ENCODE data around the gene CDADC1.
"Not testable (repeated sequence)": the region's sequence is repeated elsewhere in the genome, so short reads cannot be mapped to it uniquely, and the experiment has no call there.

The CDADC1 gene

GRCh38 chr13:49238621-49239020, 9.1 kb upstream of the CDADC1 start:
- DNase-seq (ENCODE audit: low read depth in 2 of 2): no peak

- DNase-seq (ENCODE audit: low read depth in 2 of 2): peak in 1 of 2 donors; percentile 15
Measured at GRCh38 chr13:49240017-49240416, 7.7 kb upstream of the CDADC1 start.

DNA sequence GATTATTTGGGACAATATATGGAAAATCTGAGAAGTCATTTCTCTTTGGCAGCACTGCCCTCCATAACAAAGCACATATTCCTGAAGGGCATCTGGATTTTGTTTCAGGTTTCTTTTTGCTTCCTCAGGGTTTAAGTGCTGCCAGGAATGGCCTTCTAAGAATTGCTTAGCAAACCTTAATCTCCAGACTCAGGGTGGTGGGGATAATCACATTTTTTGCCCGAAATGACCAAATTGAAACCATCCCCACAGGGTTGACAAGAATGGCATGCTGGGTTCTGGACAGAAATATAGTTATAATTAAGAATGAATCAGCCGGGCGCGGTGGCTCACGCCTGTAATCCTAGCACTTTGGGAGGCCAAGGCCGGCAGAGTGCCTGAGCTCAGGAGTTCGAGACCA, 6.4 kb upstream of the CDADC1 start:
- no peak for DNase-seq (ENCODE audit: low read depth in 2 of 2)

DNA sequence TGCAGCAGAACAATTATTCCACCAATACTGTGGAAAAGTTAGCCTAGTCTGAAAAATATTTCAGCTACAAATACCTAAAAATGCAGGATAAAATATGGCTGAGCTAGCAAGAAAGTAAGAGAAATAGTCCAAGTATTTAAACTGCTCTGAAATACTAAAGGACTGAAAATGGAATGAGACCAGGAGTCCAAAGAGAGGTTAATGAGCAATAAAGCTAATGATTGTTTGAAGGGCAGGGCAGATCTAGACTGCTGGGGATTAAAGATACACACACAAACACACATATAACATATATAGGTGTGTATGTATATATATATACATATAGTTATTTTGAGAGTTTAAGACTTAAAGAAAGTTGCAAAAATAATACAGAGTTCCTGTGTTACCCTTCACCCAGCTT, 2.6 kb upstream of the CDADC1 start:
- DNase-seq (ENCODE audit: low read depth in 2 of 2): no peak

DNA sequence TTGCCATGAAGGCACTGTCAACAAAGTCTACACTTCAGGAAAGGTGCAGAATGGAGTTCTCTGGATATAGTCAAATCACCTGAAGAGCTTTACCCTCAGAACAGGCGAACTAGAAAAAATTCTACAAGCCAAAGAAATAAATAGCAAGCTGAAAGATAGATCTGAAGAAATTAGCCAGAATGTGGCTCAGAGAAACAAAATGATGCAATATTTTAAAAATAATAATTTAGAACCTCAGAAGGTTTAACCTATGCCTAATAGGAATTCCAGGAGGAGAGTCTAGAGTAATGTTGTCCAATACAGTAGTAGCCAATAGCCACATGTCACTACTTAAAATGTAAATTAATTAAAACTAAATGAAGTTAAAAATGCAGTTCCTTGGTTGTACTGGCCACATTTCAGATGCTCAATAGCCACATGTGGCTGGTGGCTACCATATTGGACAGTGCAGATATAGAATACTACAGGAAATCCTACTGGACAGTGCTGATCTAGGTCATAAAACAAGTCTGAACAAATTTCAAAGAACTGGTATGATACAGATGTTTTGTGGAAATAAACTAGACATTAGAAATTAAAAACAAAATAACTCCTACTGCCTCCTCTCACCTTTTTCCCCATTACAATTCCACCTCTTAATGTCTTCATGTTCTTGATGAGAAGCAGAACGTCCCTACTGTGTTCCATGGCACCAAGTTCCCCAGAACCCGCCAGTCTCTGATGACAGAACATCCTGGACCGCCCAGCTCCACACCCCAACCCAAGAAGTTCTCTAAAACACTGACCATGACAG, 679 bp upstream of the CDADC1 start:
- no peak for DNase-seq (ENCODE audit: low read depth in 2 of 2)

- no peak for DNase-seq (ENCODE audit: low read depth in 2 of 2)
Measured at GRCh38 chr13:49248622-49249002, 887 bp downstream of the CDADC1 start.

GRCh38 chr13:49251326-49251725, 3.6 kb downstream of the CDADC1 start:
- DNase-seq (ENCODE audit: low read depth in 2 of 2): no peak

DNA sequence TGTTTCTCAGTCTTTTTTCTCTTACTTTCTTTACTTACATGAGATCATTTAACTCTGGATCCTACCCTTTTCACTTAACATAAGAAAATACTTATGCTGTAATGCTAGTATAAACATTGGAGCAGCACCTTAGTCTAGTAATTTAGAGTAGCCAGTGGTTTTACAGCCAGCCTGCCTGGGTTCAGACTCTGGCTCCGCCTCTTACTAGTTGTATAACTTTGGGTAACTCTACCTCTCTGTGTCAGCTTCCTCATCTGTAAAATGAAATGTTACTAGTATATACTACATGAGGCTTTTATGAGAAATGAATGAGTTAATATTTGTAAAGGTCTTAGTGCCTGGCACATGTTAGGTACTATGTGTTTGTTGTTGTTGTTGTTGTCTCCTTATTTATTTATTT, 5.6 kb downstream of the CDADC1 start:
- DNase-seq (ENCODE audit: low read depth in 2 of 2): no peak

DNA sequence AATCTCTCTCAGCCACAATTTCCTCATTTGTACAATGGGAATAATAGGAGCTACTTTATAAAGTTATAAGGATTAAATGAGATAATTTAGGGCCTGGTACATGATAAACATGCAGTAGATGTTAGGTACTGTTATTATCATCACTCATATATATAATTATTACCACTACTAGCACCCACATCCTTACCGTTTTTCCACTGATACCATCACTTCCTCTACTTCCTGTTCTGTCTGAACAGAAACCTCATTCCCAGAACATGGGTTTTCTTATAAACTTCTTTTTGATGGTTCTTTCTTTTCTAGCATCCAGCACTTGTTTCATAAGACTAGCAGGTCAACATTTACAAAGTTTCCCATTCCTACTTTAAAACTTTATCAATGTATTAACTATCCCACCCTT, 6.3 kb downstream of the CDADC1 start:
- no peak for DNase-seq (ENCODE audit: low read depth in 2 of 2)

DNA sequence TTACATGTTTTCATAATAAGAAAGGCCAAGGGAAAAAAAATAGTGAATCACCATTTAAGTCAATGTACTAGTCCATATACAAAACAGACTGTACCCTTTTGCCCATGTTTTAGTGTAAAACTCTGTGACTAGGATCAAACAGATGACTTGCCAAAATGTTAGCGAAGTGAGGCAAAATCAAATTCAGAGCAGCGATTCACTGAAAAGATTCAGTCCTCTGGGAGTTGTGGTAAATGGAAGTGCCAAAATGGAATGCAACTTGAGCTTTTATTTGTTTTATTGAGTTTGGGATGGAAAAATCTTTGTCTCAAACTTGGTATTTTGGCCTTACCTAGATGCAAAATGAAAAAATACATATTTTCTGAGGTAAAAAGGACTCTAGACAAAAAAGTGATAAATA, 9.1 kb downstream of the CDADC1 start:
- no peak for DNase-seq (ENCODE audit: low read depth in 2 of 2)

DNA sequence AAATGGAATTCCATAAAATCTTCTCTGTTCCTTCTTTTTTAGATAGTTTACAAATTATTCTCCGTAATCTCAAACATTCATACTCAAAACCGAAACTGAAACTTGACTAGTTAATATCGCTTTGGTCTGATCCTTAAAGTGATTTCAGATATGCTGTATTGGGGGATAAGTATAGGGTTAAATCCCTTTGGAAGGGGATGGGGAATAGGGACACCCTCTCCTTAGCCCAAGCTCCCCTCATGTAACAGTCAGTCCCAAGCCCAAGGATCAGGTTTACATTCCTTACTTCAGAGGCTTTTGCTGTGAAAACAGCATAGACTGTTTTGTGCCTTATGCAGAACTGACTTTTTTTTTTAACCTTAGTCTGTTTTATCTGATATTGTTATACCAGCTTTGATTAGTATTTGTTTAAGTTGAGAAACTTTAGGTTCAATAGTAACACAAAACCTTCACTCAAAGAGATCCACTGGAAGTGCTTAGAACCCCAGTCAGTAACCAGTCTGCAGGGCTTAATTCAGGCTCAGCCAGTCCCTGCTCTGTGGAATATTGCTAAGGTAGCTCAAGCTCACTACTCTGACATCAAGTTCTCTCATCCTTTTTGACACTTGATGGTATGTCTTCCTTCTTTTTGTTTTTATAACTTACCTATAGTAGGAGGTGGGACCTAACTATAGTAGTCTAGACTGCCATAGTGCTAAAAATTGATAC, 10.5 kb downstream of the CDADC1 start:
- no peak for DNase-seq (ENCODE audit: low read depth in 2 of 2)

DNA sequence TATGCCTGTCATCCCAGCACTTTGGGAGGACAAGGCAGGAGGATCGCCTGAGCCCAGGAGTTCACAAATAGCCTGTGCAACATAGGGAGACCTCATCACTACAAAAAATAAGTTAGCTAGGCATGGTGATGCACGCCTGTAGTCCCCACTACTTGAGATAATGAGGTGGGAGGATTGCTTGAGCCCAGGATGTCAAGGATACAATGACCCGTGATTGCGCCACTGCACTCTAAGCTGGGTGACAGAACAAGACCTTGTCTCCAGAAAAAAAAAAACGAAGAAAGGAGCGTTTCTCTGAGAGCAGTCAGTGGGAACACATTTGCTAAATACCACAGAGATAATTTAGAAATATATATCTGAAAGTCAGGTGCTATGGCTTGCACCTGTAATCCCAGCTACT, 11.9 kb downstream of the CDADC1 start:
- no peak for DNase-seq (ENCODE audit: low read depth in 2 of 2)

- DNase-seq (ENCODE audit: low read depth in 2 of 2): no peak
Measured at GRCh38 chr13:49262634-49263033, 14.9 kb downstream of the CDADC1 start.

GRCh38 chr13:49265822-49266221, 18.1 kb downstream of the CDADC1 start:
- no peak for DNase-seq (ENCODE audit: low read depth in 2 of 2)

DNA sequence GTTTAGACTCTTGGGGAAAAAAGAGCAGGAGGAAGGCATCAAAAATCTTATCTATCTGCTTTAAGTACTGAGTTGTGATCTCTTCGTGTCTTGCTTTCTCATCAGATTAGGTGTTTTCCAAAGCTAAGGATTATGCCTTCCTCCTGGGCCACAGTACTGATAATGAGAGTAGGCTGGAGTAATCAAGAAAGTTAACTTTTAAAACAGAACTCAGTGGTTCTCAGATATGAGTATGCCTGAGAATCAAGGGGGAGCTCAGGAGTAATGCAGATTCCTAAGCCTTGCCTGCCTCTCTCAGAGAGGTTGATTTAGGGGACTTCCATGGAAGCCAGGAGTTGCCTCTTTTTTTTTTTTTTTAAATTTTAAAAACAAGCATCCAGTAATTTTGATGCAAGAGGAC, 23.5 kb downstream of the CDADC1 start:
- DNase-seq (ENCODE audit: low read depth in 2 of 2): no peak

GRCh38 chr13:49272296-49272695, 24.6 kb downstream of the CDADC1 start:
- DNase-seq (ENCODE audit: low read depth in 2 of 2): no peak

DNA sequence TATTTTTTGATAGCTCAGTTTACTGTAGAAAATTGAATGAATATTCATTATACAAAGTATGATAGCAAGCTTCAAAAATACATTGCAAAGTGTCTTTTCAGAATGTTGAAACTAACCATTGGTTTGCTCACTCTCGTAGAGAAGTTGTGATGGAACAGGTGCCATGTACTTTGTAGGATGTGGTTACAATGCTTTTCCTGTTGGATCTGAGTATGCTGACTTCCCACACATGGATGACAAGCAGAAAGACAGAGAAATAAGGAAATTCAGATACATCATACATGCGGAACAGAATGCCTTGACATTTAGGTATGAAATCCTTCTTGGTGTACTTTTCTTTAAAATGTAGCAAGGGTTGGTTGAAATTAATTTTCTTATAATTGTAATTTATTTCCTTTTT, 30.5 kb downstream of the CDADC1 start:
- DNase-seq (ENCODE audit: low read depth in 2 of 2): no peak

GRCh38 chr13:49279112-49279511, 31.4 kb downstream of the CDADC1 start:
- DNase-seq (ENCODE audit: low read depth in 2 of 2): no peak

DNA sequence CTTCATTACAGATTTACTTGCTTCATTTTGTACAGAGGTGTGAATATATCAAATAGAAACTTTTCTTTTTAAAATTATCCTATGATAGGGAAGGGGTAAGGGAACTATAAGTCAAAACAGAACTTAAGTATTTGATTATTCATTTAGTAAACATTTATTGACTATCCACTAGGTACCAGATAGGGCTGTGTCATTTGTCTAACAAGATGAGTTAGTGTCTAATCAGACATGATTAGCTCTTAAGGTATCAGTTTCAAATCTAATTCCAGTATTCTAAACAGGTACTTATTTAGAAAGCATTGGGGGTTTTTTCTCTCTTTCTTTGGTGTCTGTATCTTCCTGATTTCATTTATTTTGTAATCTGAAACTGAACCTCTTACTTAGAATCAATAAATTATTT, 32.2 kb downstream of the CDADC1 start:
- DNase-seq (ENCODE audit: low read depth in 2 of 2): no peak

GRCh38 chr13:49287995-49288394, 40.3 kb downstream of the CDADC1 start:
- DNase-seq (ENCODE audit: low read depth in 2 of 2): no peak

DNA sequence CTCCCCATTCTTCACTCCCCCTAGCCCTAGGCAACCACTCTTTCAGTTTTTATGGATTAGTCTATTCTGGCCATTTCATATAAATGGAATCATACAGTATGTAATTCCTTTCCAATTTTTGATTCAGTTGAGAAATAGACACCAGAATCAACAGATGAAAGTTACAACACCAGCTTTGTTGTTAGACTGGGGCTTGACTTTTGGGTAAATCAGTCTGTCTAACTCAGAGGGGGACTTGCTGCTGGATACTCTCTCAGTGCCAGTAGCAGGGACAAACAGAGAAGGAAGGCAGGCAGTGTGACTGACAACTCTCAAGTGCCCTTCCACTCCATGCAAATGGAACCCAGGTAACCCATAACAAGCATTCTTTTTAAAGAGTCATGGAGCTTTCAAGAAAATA, 40.7 kb downstream of the CDADC1 start:
- no peak for DNase-seq (ENCODE audit: low read depth in 2 of 2)

DNA sequence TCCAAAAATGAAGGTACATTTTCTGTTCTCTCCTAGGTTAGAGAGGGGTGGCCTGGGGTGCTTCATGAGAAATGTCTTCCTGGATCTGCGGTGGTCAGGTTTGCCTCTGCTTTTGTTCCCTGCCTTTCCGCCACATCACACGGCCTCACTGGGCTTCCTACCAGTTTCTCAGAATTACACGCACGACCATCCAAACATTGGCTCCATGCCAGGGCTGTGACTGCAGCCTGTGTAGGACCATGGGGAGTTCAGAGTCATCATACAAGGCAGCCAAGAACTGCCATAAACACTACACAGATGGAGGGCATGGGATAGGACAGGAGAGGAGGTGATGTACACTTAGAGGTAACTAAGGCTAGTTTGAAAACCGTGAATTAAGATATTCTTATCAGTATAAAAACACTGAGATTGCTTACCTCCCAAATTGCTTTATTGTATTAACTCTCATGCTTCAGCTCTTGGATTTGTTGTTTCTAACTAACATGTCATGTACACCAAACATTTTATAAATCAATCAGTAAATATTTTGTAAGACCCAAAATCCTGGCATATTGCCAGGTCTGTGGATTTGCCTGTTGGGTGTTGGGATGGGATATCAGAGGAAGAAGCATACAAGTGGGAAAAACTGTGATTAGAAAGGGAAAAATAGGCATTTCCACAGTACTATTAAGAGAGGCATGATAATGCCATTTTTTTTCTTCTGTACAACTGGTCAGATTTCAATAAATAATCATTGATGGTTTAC, 45.2 kb downstream of the CDADC1 start:
- peak in 1 of 2 donors; percentile 11 for DNase-seq (ENCODE audit: low read depth in 2 of 2)

DNA sequence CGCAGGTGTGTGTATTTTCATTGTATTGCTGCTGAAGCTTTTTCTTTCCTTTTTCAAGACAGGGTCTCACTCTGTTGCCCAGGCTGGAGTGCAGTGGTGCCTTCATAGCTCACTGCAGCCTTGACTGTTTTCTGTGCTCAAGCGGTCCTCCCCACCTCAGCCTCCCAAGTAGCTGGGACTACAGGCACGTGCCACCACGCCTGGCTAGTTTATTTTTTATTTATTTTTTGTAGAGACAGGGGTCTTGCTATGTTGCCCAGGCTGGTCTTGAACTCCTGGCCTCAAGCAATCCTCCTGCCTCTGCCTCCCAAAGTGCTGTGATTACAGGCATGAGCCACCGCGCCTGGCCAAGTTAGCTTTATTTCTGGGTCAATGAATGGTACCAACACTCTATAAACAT, 47.0 kb downstream of the CDADC1 start:
- not testable (repeated sequence) for DNase-seq (ENCODE audit: low read depth in 2 of 2)
